CD4-positive, alpha-beta T cell treated with Interleukin-12 subunit alpha and Interleukin-12 subunit beta, for 1 hour (primary cell): ENCODE results near the gene SLC12A7.

ENCODE experiments used
- DNase-seq: peaks from one replicate; pipeline ENCODE4 v3.0.0-alpha.2; 2020

SLC12A7 gene

GRCh38 chr5:1058988-1059883, 52.6 kb downstream of the SLC12A7 start:
- DNase-seq: no peak

- DNase-seq: no peak
These were observed 53.5 kb downstream of the SLC12A7 start for GRCh38 chr5:1058083-1058945.

- no peak for DNase-seq
These were observed 54.3 kb downstream of the SLC12A7 start for GRCh38 chr5:1057485-1058082.

- no peak for DNase-seq
These were observed 55.0 kb downstream of the SLC12A7 start for GRCh38 chr5:1056611-1057484.

- no peak for DNase-seq
These were observed 55.8 kb downstream of the SLC12A7 start for GRCh38 chr5:1055896-1056610.

- DNase-seq: no peak
These were observed 56.8 kb downstream of the SLC12A7 start for GRCh38 chr5:1054799-1055775.

GRCh38 chr5:1054018-1054798, 57.7 kb downstream of the SLC12A7 start:
- DNase-seq: no peak

GRCh38 chr5:1053391-1054017, 58.4 kb downstream of the SLC12A7 start:
- no peak for DNase-seq

- DNase-seq: no peak
These were observed 59.0 kb downstream of the SLC12A7 start for GRCh38 chr5:1052641-1053390.

- DNase-seq: no peak
These were observed 59.8 kb downstream of the SLC12A7 start for GRCh38 chr5:1052076-1052475.

GRCh38 chr5:1051366-1051720, 60.5 kb downstream of the SLC12A7 start:
- DNase-seq: no peak

GRCh38 chr5:1050423-1051365, 61.2 kb downstream of the SLC12A7 start:
- DNase-seq: no peak

- no peak for DNase-seq
These were observed 62.7 kb downstream of the SLC12A7 start for GRCh38 chr5:1048861-1049838.

- DNase-seq: no peak
These were observed 63.6 kb downstream of the SLC12A7 start for GRCh38 chr5:1048162-1048721.

- DNase-seq: no peak
These were observed 64.4 kb downstream of the SLC12A7 start for GRCh38 chr5:1047332-1047965.
